ENCODE measurements around the gene ADAM22. TPM values are rescaled to one million over a fixed set of nuclear protein-coding genes. Genes with fewer than 3 reads are reported as not detected.

Gene ADAM22
- total RNA-seq, 3 donors from 2014 or later, result 1.1 to 1.8 (median 1.2) TPM

Other genes with a start within 250 kb of the ADAM22 start
- gene SLC25A40, start 57.9 kb upstream of the ADAM22 start, total RNA-seq, result 10 to 100 TPM; 20.4 to 21.7 (median 21.7) TPM
- gene DBF4, start 57.8 kb upstream of the ADAM22 start, total RNA-seq, result 10 to 100 TPM; 41.4 to 43.9 (median 43.7) TPM

Data from activated T-cell treated with anti-CD3 and anti-CD28 coated beads, Interleukin-2, amount 50 U/mL, for 4 hours (primary cell).